GM23338 (cell line): Measurements from ENCODE around the gene PRELID3B. TPM values are rescaled to one million over a fixed set of nuclear protein-coding genes. Genes with fewer than 3 reads are reported as not detected.

Experiments used
- ATAC-seq: fragments of 200-7000 bp; cut with Tn5 transposase; 3 replicates; pipeline ENCODE4 v1.9.1; 2020
- DNase-seq: peaks from one replicate; pipeline ENCODE4 v3.0.0-alpha.2; 2015; ENCODE audit warnings: low spot score
- H2AFZ ChIP-seq: fragments of 200-600 bp; sonication (generic); 2 replicates; pipeline ENCODE4 v1.8.0; 2016; ENCODE audit warnings: antibody characterized with exemption, mild to moderate bottlenecking, moderate library complexity
- H3F3A ChIP-seq: fragments of 200-600 bp; sonication (generic); replicated peaks from 2 replicates; pipeline ENCODE4 v1.8.0; 2017; ENCODE audit warnings: antibody characterized with exemption, mixed run types, low read depth
- H3K27ac ChIP-seq: fragments of 200-600 bp; sonication (generic); 2 replicates; pipeline ENCODE4 v1.6.1; 2016; ENCODE audit warnings: low read depth
- H3K27me3 ChIP-seq: fragments of 200-600 bp; sonication (generic); 2 replicates; pipeline ENCODE4 v1.8.0; 2016; ENCODE audit warnings: mild to moderate bottlenecking, mixed run types, moderate library complexity; ENCODE audit not compliant: insufficient read depth
- H3K36me3 ChIP-seq: fragments of 200-600 bp; sonication (generic); 2 replicates; pipeline ENCODE4 v1.8.0; 2016; ENCODE audit warnings: mild to moderate bottlenecking; ENCODE audit not compliant: insufficient read depth
- H3K4me1 ChIP-seq: fragments of 200-600 bp; sonication (generic); 2 replicates; pipeline ENCODE4 v1.8.0; 2016; ENCODE audit warnings: mild to moderate bottlenecking, moderate library complexity; ENCODE audit not compliant: insufficient read depth
- H3K4me2 ChIP-seq: fragments of 200-600 bp; sonication (generic); 2 replicates; pipeline ENCODE4 v1.7.1; 2017; ENCODE audit warnings: mixed run types
- H3K4me3 ChIP-seq: fragments of 200-600 bp; sonication (generic); 2 replicates; pipeline ENCODE4 v1.6.1; 2016; ENCODE audit warnings: mixed run types
- H3K79me2 ChIP-seq: fragments of 200-600 bp; sonication (generic); replicated peaks from 2 replicates; pipeline ENCODE4 v1.8.0; 2017; ENCODE audit warnings: mild to moderate bottlenecking; ENCODE audit not compliant: insufficient read depth
- H3K9me2 ChIP-seq: fragments of 200-600 bp; sonication (generic); 2 replicates; pipeline ENCODE4 v1.8.0; 2017; ENCODE audit not compliant: insufficient read depth
- H4K20me1 ChIP-seq: fragments of 200-600 bp; sonication (generic); replicated peaks from 2 replicates; pipeline ENCODE4 v1.8.0; 2017; ENCODE audit warnings: mild to moderate bottlenecking; ENCODE audit not compliant: insufficient read depth
- H3K27ac Mint-ChIP-seq: 2 replicates; pipeline ENCODE4 v1.8.0; 2020; ENCODE audit warnings: inconsistent platforms, mild to moderate bottlenecking, moderate library complexity, mixed read lengths
- H3K27me3 Mint-ChIP-seq: 3 replicates; pipeline ENCODE4 v1.8.0; 2022; ENCODE audit warnings: low read depth, mild to moderate bottlenecking, moderate library complexity, mixed read lengths, inconsistent platforms; ENCODE audit not compliant: insufficient read depth, poor library complexity
- H3K36me3 Mint-ChIP-seq: 3 replicates; pipeline ENCODE4 v1.8.0; 2021; ENCODE audit warnings: low read depth, mild to moderate bottlenecking, inconsistent platforms, moderate library complexity, mixed read lengths
- H3K4me1 Mint-ChIP-seq: 3 replicates; pipeline ENCODE4 v1.8.0; 2020; ENCODE audit warnings: mild to moderate bottlenecking, inconsistent platforms, mixed read lengths
- H3K4me3 Mint-ChIP-seq: 3 replicates; pipeline ENCODE4 v1.8.0; 2021; ENCODE audit warnings: moderate library complexity, mild to moderate bottlenecking, inconsistent platforms, mixed read lengths
- H3K9me3 Mint-ChIP-seq: 3 replicates; pipeline ENCODE4 v1.8.0; 2020; ENCODE audit warnings: moderate library complexity, mild to moderate bottlenecking, inconsistent platforms, mixed read lengths
- CREB1 ChIP-seq: fragments of 250-450 bp; sonication (Bioruptor Pico); IDR thresholded peaks from 2 replicates; pipeline ENCODE4 v1.5.0; 2020; ENCODE audit warnings: low read depth, mild to moderate bottlenecking, moderate library complexity
- CTCF ChIP-seq, 2 experiments: fragments of 200-600 bp in 1 of 2; sonication (generic) in 1 of 2; conservative IDR thresholded peaks; 2 replicates each; pipeline versions ENCODE4 v1.5.1 to v1.6.1; 2016 to 2017; ENCODE audit warnings: antibody characterized with exemption in 2 of 2, low read depth in 2 of 2, mild to moderate bottlenecking in 2 of 2, moderate library complexity in 1 of 2
- EZH2 ChIP-seq: fragments of 200-600 bp; sonication (generic); IDR thresholded peaks from one replicate; pipeline ENCODE4 v1.8.0; 2017; ENCODE audit warnings: antibody characterized with exemption, mild to moderate bottlenecking, low read depth; ENCODE audit not compliant: unreplicated experiment
- EZH2phosphoT487 ChIP-seq: fragments of 200-600 bp; sonication (generic); IDR thresholded peaks from one replicate; pipeline ENCODE4 v1.8.1; 2018; ENCODE audit warnings: antibody characterized with exemption; ENCODE audit not compliant: unreplicated experiment
- ZNF331 ChIP-seq: fragments of 250-450 bp; sonication (Bioruptor Pico); IDR thresholded peaks from 2 replicates; pipeline ENCODE4 v1.5.0; 2020; ENCODE audit warnings: low read depth, mild to moderate bottlenecking, moderate library complexity
- ZNF462 ChIP-seq: fragments of 250-450 bp; sonication (Bioruptor Pico); IDR thresholded peaks from 2 replicates; pipeline ENCODE4 v1.5.0; 2020; ENCODE audit warnings: mild to moderate bottlenecking, moderate library complexity
- polyA plus RNA-seq: library from polyadenylated mRNA; unstranded; fragments of >200 nt; fragmentation: Nextera tagmentation; extraction: Ambion mirVana; gene quantifications from 2 replicates; pipeline ENCODE4 v1.2.1, GENCODE V29; 2016
- total RNA-seq: library from RNA; depleted of rRNA; stranded (reverse); fragments of >200 nt; shearing (Covaris generic); gene quantifications from 2 replicates; pipeline ENCODE4 v1.2.3, GENCODE V29; 2014
- TF ChIP-seq, protein P1 (sequence below): IDR thresholded peaks from 2 replicates; pipeline ENCODE4 v1.6.1; 2016; ENCODE audit warnings: antibody characterized with exemption

PRELID3B gene
- total and polyA plus RNA-seq, 2 experiments from 2014 or later = 42.7 to 43.6 TPM

DNA sequence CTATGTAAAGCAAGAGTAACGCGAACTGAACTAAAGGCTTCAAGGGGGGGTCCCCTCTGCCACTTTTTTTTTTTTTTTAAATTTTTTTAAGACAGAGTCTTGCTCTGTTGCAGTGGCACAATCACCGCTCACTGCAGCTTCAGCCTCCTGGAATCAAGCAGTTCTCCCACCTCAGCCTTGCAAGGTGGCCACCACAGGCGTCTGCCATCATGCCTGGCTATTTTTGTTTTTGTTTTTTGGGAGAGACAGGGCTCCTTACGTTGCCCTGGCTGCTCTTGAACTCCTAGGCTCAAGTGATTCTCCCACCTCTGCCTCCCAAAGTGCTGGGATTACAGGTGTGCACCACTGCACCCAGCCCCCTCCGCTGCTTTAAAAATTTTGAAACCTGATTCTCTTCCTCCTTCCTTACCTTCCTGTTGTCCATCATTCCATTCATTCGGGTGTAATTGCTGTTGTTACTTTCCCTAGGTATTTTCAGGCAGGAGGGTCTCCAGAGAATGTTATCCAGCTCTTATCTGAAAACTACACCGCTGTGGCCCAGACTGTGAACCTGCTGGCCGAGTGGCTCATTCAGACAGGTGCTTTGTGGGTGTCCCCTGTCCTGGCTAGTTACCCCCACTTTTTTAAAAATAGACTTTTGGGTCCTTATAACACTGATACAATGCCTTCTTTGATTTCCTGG lies 56.2 kb downstream of the PRELID3B start (continued):
- no peak for TF ChIP-seq ZNF462 (CRISPR knock-in tag)
- TF ChIP-seq, protein P1, sequence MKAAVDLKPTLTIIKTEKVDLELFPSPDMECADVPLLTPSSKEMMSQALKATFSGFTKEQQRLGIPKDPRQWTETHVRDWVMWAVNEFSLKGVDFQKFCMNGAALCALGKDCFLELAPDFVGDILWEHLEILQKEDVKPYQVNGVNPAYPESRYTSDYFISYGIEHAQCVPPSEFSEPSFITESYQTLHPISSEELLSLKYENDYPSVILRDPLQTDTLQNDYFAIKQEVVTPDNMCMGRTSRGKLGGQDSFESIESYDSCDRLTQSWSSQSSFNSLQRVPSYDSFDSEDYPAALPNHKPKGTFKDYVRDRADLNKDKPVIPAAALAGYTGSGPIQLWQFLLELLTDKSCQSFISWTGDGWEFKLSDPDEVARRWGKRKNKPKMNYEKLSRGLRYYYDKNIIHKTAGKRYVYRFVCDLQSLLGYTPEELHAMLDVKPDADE = no peak

DNA sequence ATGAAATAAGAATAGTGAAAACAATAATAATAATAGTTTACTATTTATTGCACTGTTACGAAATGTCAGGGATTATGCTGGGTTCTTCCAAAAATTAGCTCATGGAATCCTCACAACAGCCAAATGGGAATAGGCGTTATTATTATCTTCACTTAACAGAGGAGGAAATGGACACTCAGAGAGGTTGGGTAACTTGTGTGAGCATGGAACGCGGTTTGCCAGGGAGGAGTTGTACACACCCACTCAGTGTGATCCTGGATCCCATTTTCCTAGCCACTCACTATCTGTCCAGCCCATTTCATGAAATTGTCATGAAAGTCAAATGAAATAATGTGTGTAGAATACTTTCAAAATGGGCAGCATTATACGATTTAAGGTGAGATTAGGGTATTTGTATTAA lies 56.9 kb downstream of the PRELID3B start:
- no peak for ATAC-seq
- TF ChIP-seq, protein P1 = no peak
- TF ChIP-seq ZNF331 (CRISPR knock-in tag) = no peak
- TF ChIP-seq EZH2 = no peak
- no peak for TF ChIP-seq CREB1
- TF ChIP-seq EZH2phosphoT487 = no peak
- no peak for TF ChIP-seq CTCF (conservative IDR thresholded peaks at IDR 0.05; ENCODE audit: low read depth in 2 of 2)

More for the DNA sequence above, 56.9 kb downstream of the PRELID3B start:
- H3K4me3 Mint-ChIP-seq = no peak overlapping the region
- no peaks in the 10 kb centered on the region for H3K27me3 ChIP-seq
- peaks cover 5% of the 10 kb centered on the region for H3K27me3 Mint-ChIP-seq
- no peak overlapping the region for H3K27ac ChIP-seq
- H3K27ac Mint-ChIP-seq = no peak overlapping the region; the same call in 1 of the 2 replicates
- no peak for DNase-seq
- H3K4me3 ChIP-seq = no peak overlapping the region
- H3K9me2 ChIP-seq = no peaks in the 10 kb centered on the region; the same call in 1 of the 2 replicates
- H3K4me1 ChIP-seq = peaks cover 14% of the 10 kb centered on the region
- no peak overlapping the region for H2AFZ ChIP-seq
- H3K4me1 Mint-ChIP-seq = peaks cover 19% of the 10 kb centered on the region
- H4K20me1 ChIP-seq = peaks cover 30% of the 10 kb centered on the region; the same call in 1 of the 2 replicates
- H3K36me3 Mint-ChIP-seq = peaks cover 52% of the 10 kb centered on the region
- no peaks in the 10 kb centered on the region for H3F3A ChIP-seq
- no peaks in the 10 kb centered on the region; the same call in 2 of the 3 replicates for H3K9me3 Mint-ChIP-seq
- peaks cover 50% of the 10 kb centered on the region for H3K79me2 ChIP-seq
- no peak overlapping the region for H3K4me2 ChIP-seq
- peaks cover 29% of the 10 kb centered on the region for H3K36me3 ChIP-seq
